Vagina (tissue), 2 donors: Measurements from ENCODE around the gene MPRIP. TPM values are rescaled to one million over a fixed set of nuclear protein-coding genes. Genes with fewer than 3 reads are reported as not detected.

Experiments used
- DNase-seq, 2 donors: peaks; one replicate each; pipeline ENCODE4 v3.0.0-alpha.2; 2017; ENCODE audit errors: extremely low spot score in 2 of 2
- H3K27ac ChIP-seq: fragments of 200-600 bp; sonication (generic); one replicate; pipeline ENCODE4 v1.5.1; 2019
- H3K27me3 ChIP-seq: fragments of 200-600 bp; sonication (generic); one replicate; pipeline ENCODE4 v1.5.1; 2019
- H3K36me3 ChIP-seq, 2 donors: fragments of 200-600 bp; sonication (generic); one replicate each; pipeline ENCODE4 v1.5.1; 2017 to 2019
- H3K4me1 ChIP-seq: fragments of 200-600 bp; sonication (generic); one replicate; pipeline ENCODE4 v1.5.1; 2019
- H3K4me3 ChIP-seq, 2 donors: fragments of 200-600 bp; sonication (generic); 1 replicate in 1 of 2; 2 replicates in 1 of 2; pipeline ENCODE4 v1.5.1; 2016 to 2019
- H3K9me3 ChIP-seq: fragments of 200-600 bp; sonication (generic); one replicate; pipeline ENCODE4 v1.5.1; 2019
- CTCF ChIP-seq, 3 experiments: fragments of 450-650 bp in 2 of 3; fragments of 200-600 bp in 1 of 3; sonication (generic) in 1 of 3; IDR thresholded peaks; one replicate each; pipeline ENCODE4 v1.5.1; 2017 to 2019; ENCODE audit warnings: antibody characterized with exemption in 3 of 3, mild to moderate bottlenecking in 2 of 3, moderate library complexity in 2 of 3
- POLR2A ChIP-seq, 2 donors: fragments of 450-650 bp; IDR thresholded peaks; one replicate each; pipeline ENCODE4 v1.6.1; 2017; ENCODE audit warnings: antibody characterized with exemption in 2 of 2, mild to moderate bottlenecking in 2 of 2, moderate library complexity in 2 of 2
- POLR2AphosphoS5 ChIP-seq, 2 donors: sonication (generic); formaldehyde crosslinking; IDR thresholded peaks; one replicate each; pipeline ENCODE4 v1.9.0; 2017; ENCODE audit warnings: antibody characterized with exemption in 2 of 2, mild to moderate bottlenecking in 2 of 2, low read depth in 1 of 2; ENCODE audit not compliant: insufficient read depth in 1 of 2
- intact Hi-C: fragments of 100-400 bp; cut with DNase I; formaldehyde crosslinking; loops from one replicate; pipeline ENCODE4 v1.15.1; 2023
- total RNA-seq: library from RNA; depleted of rRNA; stranded (reverse); fragments of >200 nt; gene quantifications from one replicate; pipeline ENCODE4 v1.2.3, GENCODE V29; 2016

MPRIP gene
- total RNA-seq, 1 donor from 2014 or later = 202 TPM

GRCh38 chr17:17196776-17197175 lies 154.5 kb downstream of the MPRIP start:
- intact Hi-C loops = no loop called here

DNA sequence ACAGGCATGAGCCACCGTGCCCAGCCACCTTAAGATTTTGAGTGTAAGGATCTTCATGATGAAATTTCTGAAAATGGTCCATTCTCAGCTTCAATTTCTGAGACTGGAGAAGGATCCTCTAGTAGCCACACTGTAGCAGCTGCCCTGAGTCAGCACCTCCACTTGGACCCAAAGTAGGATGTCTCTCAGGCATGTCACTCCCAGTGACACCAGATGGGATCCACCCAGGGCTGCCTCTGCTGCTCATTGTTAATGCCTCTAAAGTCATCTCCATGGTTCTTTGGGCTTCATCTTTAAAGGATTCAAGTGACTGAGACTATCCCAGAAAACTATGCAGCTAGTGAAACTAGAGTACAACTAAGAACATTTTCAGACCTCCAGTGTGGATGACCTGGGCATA lies 156.0 kb downstream of the MPRIP start:
- intact Hi-C loops = no loop called here
- DNase-seq = no peak
- no peaks in the 10 kb centered on the region for H3K9me3 ChIP-seq
- no peak overlapping the region for H3K4me3 ChIP-seq
- H3K27ac ChIP-seq = no peak overlapping the region
- TF ChIP-seq POLR2A (IDR thresholded peaks at IDR 0.05) = no peak
- TF ChIP-seq POLR2AphosphoS5 (IDR thresholded peaks at IDR 0.05; ENCODE audit: insufficient read depth in 1 of 2, low read depth in 1 of 2) = no peak
- no peaks in the 10 kb centered on the region for H3K36me3 ChIP-seq
- peaks cover 30% of the 10 kb centered on the region for H3K4me1 ChIP-seq
- no peaks in the 10 kb centered on the region for H3K27me3 ChIP-seq

More at GRCh38 chr17:17196776-17197175, 154.5 kb downstream of the MPRIP start:
- Histone ChIP-seq H3K9me3 (no peaks in the 10 kb centered on the region), H3K36me3 (no peaks in the 10 kb centered on the region), H3K27ac (no peak overlapping the region), H3K27me3 (no peaks in the 10 kb centered on the region), H3K4me1 (peaks cover 23% of the 10 kb centered on the region), H3K4me3 (no peak overlapping the region)
- no peak for DNase-seq
- TF ChIP-seq POLR2A (IDR thresholded peaks at IDR 0.05) = no peak
- no peak for TF ChIP-seq POLR2AphosphoS5 (IDR thresholded peaks at IDR 0.05; ENCODE audit: insufficient read depth in 1 of 2, low read depth in 1 of 2)
- no peak for TF ChIP-seq CTCF (IDR thresholded peaks at IDR 0.05)

DNA sequence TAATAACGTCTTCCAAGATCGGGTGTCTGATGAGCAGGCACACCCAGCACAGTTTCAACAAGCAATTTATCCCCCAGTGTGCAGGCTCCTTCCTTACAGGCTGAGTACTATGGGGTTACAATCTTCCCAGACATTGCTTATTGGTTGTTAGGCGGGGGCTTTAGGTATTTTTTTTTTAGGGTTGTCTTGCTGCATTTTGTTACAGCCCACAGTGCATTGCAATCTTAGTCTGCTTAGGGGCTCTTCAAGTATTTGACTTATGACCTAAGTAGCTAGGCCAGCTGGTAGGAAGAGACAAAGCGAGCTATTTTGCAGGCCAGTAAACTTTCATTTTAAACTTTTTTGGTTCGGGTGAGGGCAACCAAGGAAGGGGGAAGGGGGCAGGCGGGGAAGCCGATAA lies 158.1 kb downstream of the MPRIP start:
- H3K4me3 ChIP-seq = no peak overlapping the region

GRCh38 chr17:17200831-17201230 lies 158.6 kb downstream of the MPRIP start:
- Histone ChIP-seq H3K27me3 (no peaks in the 10 kb centered on the region), H3K4me1 (peaks cover 51% of the 10 kb centered on the region), H3K9me3 (no peaks in the 10 kb centered on the region), H3K36me3 (no peaks in the 10 kb centered on the region), H3K4me3 (no peak overlapping the region), H3K27ac (peak overlapping the region; percentile 76)
- intact Hi-C loops = loop anchor here (10.0 kb wide), 1 partner anchor 56 kb away; no protein-coding TSS in a partner anchor
- DNase-seq = no peak
- TF ChIP-seq POLR2A (IDR thresholded peaks at IDR 0.05) (no peak), CTCF (IDR thresholded peaks at IDR 0.05) (no peak), POLR2AphosphoS5 (IDR thresholded peaks at IDR 0.05; ENCODE audit: insufficient read depth in 1 of 2, low read depth in 1 of 2) (peak in 1 of 2 donors; percentile 74)

More for the DNA sequence above, 158.1 kb downstream of the MPRIP start:
- DNase-seq = no peak
- H3K4me1 ChIP-seq = peaks cover 46% of the 10 kb centered on the region
- H3K36me3 ChIP-seq = no peaks in the 10 kb centered on the region
- no peaks in the 10 kb centered on the region for H3K9me3 ChIP-seq
- TF ChIP-seq CTCF (IDR thresholded peaks at IDR 0.05) = no peak
- no peak for TF ChIP-seq POLR2A (IDR thresholded peaks at IDR 0.05)
- TF ChIP-seq POLR2AphosphoS5 (IDR thresholded peaks at IDR 0.05; ENCODE audit: insufficient read depth in 1 of 2, low read depth in 1 of 2) = no peak
- no peaks in the 10 kb centered on the region for H3K27me3 ChIP-seq
- peak overlapping the region; percentile 76 for H3K27ac ChIP-seq
- intact Hi-C loops = loop anchor here (10.0 kb wide), 1 partner anchor 56 kb away; no protein-coding TSS in a partner anchor

DNA sequence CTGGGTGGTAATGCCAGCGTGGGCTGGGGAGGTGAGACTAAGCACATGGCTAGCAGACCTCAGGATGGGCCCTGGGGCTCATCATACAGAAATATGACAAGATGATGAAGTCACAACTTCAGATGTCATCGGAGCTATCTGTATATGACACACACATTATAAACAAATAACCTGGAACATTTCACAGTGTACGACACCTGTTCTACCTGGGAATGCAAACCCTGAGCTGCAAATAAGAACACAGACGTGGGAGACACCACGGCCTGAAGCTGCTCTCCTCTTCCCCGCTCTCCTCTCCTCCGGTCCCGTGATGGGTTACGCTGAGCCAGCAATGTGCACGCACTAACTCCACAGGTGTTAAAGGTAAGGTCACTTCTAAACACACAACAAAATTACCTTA lies 159.0 kb downstream of the MPRIP start:
- DNase-seq = no peak
- Histone ChIP-seq H3K27ac (peak overlapping the region; percentile 76), H3K27me3 (no peaks in the 10 kb centered on the region), H3K4me3 (no peak overlapping the region), H3K36me3 (no peaks in the 10 kb centered on the region), H3K4me1 (peaks cover 56% of the 10 kb centered on the region), H3K9me3 (no peaks in the 10 kb centered on the region)
- TF ChIP-seq POLR2AphosphoS5 (IDR thresholded peaks at IDR 0.05; ENCODE audit: insufficient read depth in 1 of 2, low read depth in 1 of 2) (no peak), CTCF (IDR thresholded peaks at IDR 0.05) (no peak)
- intact Hi-C loops = loop anchor here (10.0 kb wide), 1 partner anchor 56 kb away; no protein-coding TSS in a partner anchor
